Measurements from ENCODE around the gene GNA14.

GNA14 gene

GRCh38 chr9:77384406-77384805 is 263.7 kb downstream of the GNA14 start:
- no peak for DNase-seq

DNA sequence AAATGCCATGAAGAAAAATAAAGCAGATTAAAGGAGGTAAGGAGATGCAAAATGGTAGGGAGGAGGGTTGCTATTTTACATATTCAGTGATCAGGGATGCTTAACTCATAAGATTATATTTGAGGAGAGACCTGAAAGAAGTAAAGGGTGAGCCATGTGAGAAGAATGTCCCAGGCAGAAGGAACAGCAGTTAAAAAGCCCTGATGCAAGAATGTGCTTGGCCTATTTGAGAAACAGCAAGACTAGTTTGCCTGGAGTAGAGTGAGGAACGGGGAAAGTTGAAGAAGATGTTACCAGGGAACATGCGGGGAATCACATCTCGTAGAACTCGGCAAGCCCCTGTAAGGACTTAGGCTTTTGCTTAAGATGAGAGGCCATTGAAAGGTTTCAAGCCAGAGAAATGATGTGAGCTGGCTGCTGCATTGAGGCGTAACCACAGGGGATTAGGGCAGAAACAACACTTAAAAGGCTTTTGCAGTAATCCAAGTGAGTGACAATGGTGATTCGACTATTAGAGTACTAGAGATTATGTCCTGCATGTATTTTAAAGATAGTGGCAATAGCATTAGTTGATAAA is 272.1 kb downstream of the GNA14 start:
- DNase-seq = no peak

- DNase-seq = no peak
Measured at GRCh38 chr9:77374266-77374665, 273.9 kb downstream of the GNA14 start.

Measured in kidney glomerular epithelial cell (primary cell).